GM18951 (cell line): Measurements from ENCODE around the gene SSBP3.

Experiments
- POLR2A ChIP-seq: IDR thresholded peaks from 4 replicates; pipeline ENCODE4 v1.6.1; 2011; ENCODE audit warnings: mild to moderate bottlenecking; ENCODE audit not compliant: insufficient read length, insufficient read depth; ENCODE audit errors: extremely low read depth
- in situ Hi-C: fragments of 300-500 bp; cut with MboI; formaldehyde crosslinking; loops from one replicate; pipeline ENCODE4 v1.12.0; 2022; ENCODE audit warnings: low sequenced_read_pairs, mixed read lengths, inconsistent platforms; ENCODE audit not compliant: unreplicated experiment

The SSBP3 gene

DNA sequence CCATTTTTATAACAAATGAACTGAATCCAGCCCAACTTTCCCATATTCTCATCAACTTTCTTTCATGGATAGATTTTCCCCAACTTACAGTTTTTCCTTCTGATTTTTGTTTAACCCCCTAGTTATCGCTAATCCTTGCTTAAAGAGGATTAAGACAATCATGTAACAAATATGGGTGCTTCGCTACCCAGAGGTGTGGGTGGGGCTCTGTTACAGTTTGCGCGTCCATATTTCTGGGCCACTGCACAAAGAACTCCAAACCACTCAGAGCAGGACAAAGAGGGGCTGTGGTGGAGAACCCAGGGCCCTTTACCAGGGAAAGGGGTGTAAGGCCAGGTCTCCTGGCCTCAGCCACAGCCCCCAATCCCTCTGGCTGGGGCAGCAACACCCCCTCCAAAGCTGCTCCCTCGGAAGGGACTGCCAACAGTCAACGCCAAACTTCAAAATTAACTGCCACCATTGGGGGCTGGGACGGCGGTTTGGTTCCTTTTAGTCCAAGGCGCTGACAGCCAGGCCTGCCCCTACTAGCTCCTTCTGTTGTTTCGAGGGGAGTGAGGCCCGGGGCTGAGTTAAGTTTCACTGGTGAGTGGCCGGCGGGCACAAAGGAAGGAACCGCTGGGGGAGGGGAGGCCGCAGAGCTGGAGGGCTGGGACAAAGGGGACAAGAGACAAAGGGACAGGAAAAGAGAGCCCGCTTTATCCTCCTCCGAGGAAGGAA lies 27.9 kb downstream of the SSBP3 start:
- TF ChIP-seq POLR2A = no peak

GRCh38 chr1:54377040-54377691 lies 29.0 kb downstream of the SSBP3 start:
- no peak for TF ChIP-seq POLR2A
- in situ Hi-C loops = no loop called here

More for the DNA sequence above, 27.9 kb downstream of the SSBP3 start:
- in situ Hi-C loops = no loop called here

- in situ Hi-C loops = no loop called here
- no peak for TF ChIP-seq POLR2A
Observed at GRCh38 chr1:54376430-54377039, 29.7 kb downstream of the SSBP3 start.

GRCh38 chr1:54375712-54376429 lies 30.3 kb downstream of the SSBP3 start:
- in situ Hi-C loops = no loop called here
- no peak for TF ChIP-seq POLR2A

DNA sequence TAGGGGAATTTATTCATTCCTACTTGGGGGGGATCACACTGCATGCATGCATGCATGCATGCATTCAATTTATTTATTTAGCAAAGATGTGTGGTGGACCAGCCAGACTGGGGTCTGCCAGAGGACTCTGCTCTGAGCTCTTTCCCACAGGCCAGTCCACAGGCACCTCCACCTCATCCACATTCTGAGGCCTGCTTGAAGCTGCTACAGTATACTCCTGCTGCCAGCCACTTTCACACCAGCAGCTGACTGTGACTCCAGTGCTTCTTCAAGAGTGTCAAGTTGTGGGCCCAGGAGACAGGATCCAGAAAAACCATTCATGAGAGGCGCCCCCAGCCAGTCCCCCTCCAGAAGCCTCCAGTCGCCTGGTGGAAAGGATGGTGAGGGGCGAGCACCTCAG lies 30.9 kb downstream of the SSBP3 start:
- in situ Hi-C loops = no loop called here
- TF ChIP-seq POLR2A = no peak

DNA sequence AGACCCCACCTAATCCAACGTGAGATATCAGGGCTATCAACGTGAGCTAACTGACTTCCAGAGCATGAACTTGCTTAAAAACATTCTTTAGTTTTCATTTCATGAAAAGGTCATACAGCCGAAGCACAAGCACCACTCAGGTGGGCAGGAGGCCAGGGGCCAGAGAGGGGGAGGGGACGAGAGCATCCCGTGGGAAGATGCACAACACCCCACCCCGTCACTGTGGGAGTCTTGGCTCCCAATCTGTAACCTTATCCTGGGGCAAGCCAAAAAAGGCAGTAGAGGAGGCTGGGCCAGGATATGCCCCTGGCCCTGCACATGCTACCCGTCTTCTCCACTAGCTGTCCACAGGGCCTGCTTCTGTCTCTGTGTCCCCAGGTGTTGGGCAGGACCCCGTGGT lies 31.4 kb downstream of the SSBP3 start:
- in situ Hi-C loops = no loop called here
- TF ChIP-seq POLR2A = no peak

DNA sequence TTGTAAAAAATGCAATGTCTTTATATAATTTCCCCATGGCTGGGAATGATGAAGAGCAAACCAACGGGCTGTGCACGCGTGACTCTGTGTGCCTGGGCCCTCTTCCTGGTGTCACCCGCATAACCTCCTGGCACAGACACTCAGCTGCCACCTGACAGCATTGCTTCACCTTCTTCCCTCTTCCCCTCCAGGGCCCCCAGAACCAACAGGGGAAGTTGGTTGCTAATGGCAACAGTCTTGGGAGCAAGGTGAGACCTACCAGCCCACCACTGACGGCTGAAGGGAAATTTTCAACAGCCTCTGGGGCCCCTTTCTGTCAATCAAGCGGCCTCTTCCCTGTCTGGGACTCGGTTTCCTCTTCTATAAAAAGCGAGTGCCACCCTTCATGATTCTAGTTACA lies 33.2 kb downstream of the SSBP3 start:
- no peak for TF ChIP-seq POLR2A
- in situ Hi-C loops = no loop called here

DNA sequence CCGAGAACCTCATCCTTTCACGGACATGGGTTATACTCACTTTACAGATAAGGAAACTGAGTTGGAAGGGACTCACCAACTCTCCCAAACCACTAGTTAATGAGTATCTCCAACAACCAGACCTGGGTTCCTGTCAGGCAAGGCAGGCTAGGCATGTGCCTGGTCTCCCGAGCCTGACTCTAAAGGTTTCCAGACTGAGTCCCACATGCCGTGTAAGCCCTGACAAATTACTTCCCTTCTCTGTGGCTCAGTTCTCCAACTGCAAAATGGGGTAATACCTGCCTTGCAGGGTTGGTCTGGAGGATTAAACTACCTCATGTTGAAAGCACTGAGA lies 34.3 kb downstream of the SSBP3 start:
- peak; percentile 29 for TF ChIP-seq POLR2A
- in situ Hi-C loops = no loop called here

GRCh38 chr1:54371038-54371941 lies 34.9 kb downstream of the SSBP3 start:
- TF ChIP-seq POLR2A = no peak
- in situ Hi-C loops = no loop called here

- in situ Hi-C loops = no loop called here
- no peak for TF ChIP-seq POLR2A
Observed at GRCh38 chr1:54370287-54370989, 35.8 kb downstream of the SSBP3 start.

- in situ Hi-C loops = no loop called here
- TF ChIP-seq POLR2A = no peak
Observed at GRCh38 chr1:54367613-54368012, 38.6 kb downstream of the SSBP3 start.

DNA sequence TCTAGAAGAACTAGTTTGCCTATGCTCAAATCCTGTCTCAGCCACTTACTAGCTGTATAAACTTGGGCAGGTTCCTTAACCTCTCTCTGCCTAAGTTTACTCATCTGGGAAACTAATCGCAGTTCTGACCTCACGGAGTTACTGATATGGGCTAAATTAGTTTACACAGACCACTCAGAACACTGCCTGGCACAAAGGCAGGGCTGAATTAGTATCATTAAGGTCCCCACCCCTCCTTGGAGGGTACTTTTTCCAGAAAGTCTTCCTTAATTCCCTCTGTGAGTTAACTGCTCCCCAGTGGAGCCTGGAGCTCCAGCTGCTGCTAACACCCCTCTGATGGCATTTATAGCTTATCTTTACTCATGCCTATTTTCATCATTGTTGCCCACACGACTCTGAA lies 40.3 kb downstream of the SSBP3 start:
- TF ChIP-seq POLR2A = no peak
- in situ Hi-C loops = no loop called here
